Measurements from ENCODE around the gene WDR46. TPM values are rescaled to one million over a fixed set of nuclear protein-coding genes. Genes with fewer than 3 reads are reported as not detected.
A peak's percentile ranks its signal among the peaks of the same experiment; 100 is the strongest.

Gene WDR46
- total and polyA plus RNA-seq, 2 of the 13 experiments (the other 11 are each of a cell fraction or from before 2014, with no cell fraction given): 47.4 to 105 TPM

- TF ChIP-seq TEF (CRISPR knock-in tag; IDR thresholded peaks at IDR 0.05): no peak
- 0 out of 2 replicates have a peak, but pooled peaks have one; percentile 43 for TF ChIP-seq ZNF33B (CRISPR knock-in tag; IDR thresholded peaks at IDR 0.05)
- no peak for TF ChIP-seq MTF2 (CRISPR knock-in tag; IDR thresholded peaks at IDR 0.05; ENCODE audit: borderline replicate concordance)
- TF ChIP-seq ZNF547 (CRISPR knock-in tag; IDR thresholded peaks at IDR 0.05): no peak
- TF ChIP-seq HES4 (CRISPR knock-in tag; IDR thresholded peaks at IDR 0.05; ENCODE audit: borderline replicate concordance): no peak
- TF ChIP-seq ZNF616 (CRISPR knock-in tag; IDR thresholded peaks at IDR 0.05; ENCODE audit: low read depth): 0 out of 2 replicates have a peak, but pooled peaks have one; percentile 22
- TF ChIP-seq NR2F1 (CRISPR knock-in tag; IDR thresholded peaks at IDR 0.05): no peak
- no peak for TF ChIP-seq GTF3A (CRISPR knock-in tag; conservative IDR thresholded peaks at IDR 0.05)
- no peak for TF ChIP-seq ZNF329 (CRISPR knock-in tag; IDR thresholded peaks at IDR 0.05; ENCODE audit: low read depth)
- TF ChIP-seq POLR2AphosphoS2 (IDR thresholded peaks at IDR 0.05; ENCODE audit: low read depth, low read length): no peak
- TF ChIP-seq MZF1 (CRISPR knock-in tag; IDR thresholded peaks at IDR 0.05; ENCODE audit: borderline replicate concordance): no peak
- TF ChIP-seq ZFP41 (CRISPR knock-in tag; IDR thresholded peaks at IDR 0.05; ENCODE audit: borderline replicate concordance): no peak
- 0 out of 2 replicates have a peak, but pooled peaks have one; percentile 27 for TF ChIP-seq NBN (conservative IDR thresholded peaks at IDR 0.05)
- TF ChIP-seq NFATC3 (CRISPR knock-in tag; IDR thresholded peaks at IDR 0.05): no peak
- TF ChIP-seq DNMT1 (CRISPR knock-in tag; IDR thresholded peaks at IDR 0.05): no peak
- TF ChIP-seq RCOR2 (CRISPR knock-in tag; IDR thresholded peaks at IDR 0.05): 0 out of 2 replicates have a peak, but pooled peaks have one; percentile 27
- no peak for TF ChIP-seq ZNF619 (CRISPR knock-in tag; IDR thresholded peaks at IDR 0.05)
- TF ChIP-seq SNAPC4 (CRISPR knock-in tag; IDR thresholded peaks at IDR 0.05): no peak
- no peak for TF ChIP-seq MLLT10 (CRISPR knock-in tag; IDR thresholded peaks at IDR 0.05)
- no peak for TF ChIP-seq SP5 (CRISPR knock-in tag; IDR thresholded peaks at IDR 0.05; ENCODE audit: borderline replicate concordance, low read depth)
- no peak for TF ChIP-seq PAWR (CRISPR knock-in tag; IDR thresholded peaks at IDR 0.05; ENCODE audit: borderline replicate concordance)
- no peak for TF ChIP-seq ZBTB46 (CRISPR knock-in tag; IDR thresholded peaks at IDR 0.05; ENCODE audit: borderline replicate concordance)
Observed at GRCh38 chr6:33317669-33318425, 28.8 kb upstream of the WDR46 start, which contains the start of gene ZBTB22 (continued).
